ENCODE measurements around the gene CPXM2.

CPXM2 gene

DNA sequence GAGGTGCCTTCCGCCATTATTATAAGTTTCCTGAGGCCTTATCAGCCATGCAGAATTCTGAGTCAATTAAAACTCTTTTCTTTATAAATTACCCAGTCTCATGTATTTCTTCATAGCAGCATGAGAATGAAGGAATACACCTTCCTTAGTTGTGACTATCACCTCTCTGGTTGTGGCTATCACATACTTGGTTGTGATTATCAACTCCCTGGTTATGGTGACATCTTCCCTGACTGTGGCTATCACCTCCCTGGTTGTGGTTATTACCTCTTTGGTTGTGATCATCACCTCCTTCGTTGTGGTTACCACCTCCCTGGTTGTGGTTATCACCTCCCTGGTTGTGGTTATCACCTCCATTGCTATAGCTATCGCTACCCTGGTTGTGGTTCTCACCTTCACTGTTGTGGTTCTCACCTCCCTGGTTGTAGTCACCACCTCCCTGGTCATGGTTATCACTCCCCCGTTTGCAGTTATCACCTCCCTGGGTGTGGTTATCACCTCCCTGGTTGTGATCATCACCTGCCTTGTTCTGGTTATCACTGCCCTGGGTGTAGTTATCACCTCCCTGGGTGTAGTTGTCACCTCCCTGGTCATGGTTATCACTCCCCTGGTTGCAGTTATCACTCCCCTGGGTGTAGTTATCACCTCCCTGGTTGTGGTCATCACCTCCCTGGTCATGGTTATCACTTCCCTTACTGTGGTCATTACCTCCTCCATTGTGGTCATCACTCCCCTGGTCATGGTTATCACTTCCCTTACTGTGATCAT, 119.5 kb downstream of the CPXM2 start:
- in situ Hi-C loops (cut with MboI; ENCODE audit: low pct_unique_long_range_greater_than_20kb, low sequenced_read_pairs, unreplicated experiment): no loop called here
- DNase-seq (ENCODE audit: low spot score): no peak
- TF ChIP-seq, protein P1, sequence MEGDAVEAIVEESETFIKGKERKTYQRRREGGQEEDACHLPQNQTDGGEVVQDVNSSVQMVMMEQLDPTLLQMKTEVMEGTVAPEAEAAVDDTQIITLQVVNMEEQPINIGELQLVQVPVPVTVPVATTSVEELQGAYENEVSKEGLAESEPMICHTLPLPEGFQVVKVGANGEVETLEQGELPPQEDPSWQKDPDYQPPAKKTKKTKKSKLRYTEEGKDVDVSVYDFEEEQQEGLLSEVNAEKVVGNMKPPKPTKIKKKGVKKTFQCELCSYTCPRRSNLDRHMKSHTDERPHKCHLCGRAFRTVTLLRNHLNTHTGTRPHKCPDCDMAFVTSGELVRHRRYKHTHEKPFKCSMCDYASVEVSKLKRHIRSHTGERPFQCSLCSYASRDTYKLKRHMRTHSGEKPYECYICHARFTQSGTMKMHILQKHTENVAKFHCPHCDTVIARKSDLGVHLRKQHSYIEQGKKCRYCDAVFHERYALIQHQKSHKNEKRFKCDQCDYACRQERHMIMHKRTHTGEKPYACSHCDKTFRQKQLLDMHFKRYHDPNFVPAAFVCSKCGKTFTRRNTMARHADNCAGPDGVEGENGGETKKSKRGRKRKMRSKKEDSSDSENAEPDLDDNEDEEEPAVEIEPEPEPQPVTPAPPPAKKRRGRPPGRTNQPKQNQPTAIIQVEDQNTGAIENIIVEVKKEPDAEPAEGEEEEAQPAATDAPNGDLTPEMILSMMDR (IDR thresholded peaks at IDR 0.05; ENCODE audit: extremely low read depth, insufficient read depth, missing control alignments): no peak

DNA sequence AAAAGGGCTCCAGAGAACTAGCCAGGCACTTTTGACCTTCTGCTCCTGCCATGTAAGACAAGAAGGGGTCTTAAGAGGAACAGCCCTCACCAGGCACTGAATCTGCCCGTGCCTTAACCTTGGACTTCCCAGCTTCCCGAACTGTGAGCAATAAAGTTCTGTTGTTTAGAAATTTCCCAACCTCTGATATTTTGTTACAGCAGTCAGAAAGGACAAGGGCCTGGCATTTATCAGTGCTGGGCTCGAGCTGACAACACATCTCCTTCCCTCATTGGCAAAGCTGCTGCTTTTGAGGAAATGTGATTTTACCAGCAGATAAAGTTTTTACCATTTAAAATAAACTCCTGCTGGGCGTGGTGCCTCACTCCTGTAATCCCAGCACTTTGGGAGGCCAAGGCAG, 122.0 kb downstream of the CPXM2 start:
- DNase-seq (ENCODE audit: low spot score): no peak
- TF ChIP-seq, protein P1 (IDR thresholded peaks at IDR 0.05; ENCODE audit: extremely low read depth, insufficient read depth, missing control alignments): no peak
- in situ Hi-C loops (cut with MboI; ENCODE audit: low pct_unique_long_range_greater_than_20kb, low sequenced_read_pairs, unreplicated experiment): no loop called here

DNA sequence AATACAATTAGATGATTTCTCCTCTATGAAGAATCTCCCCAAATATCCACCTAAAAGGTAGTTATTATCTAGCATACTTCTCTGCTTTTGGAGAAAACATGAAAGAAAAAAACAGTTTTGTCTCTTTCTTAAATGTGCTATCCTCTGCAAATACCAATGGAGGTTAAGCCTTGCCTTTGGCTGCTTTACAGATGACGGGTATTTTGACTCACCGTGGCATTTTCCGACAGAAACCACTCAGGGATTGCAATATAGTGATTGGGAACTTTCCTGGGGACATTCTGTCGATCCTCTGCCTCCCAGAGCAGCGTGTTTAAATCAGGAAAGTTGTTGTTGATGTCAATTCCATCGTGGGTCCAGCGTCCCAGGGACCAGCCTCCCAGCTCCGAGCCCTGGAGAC, 124.8 kb downstream of the CPXM2 start:
- no peak for DNase-seq (ENCODE audit: low spot score)
- TF ChIP-seq, protein P1 (IDR thresholded peaks at IDR 0.05; ENCODE audit: extremely low read depth, insufficient read depth, missing control alignments): no peak
- in situ Hi-C loops (cut with MboI; ENCODE audit: low pct_unique_long_range_greater_than_20kb, low sequenced_read_pairs, unreplicated experiment): no loop called here

DNA sequence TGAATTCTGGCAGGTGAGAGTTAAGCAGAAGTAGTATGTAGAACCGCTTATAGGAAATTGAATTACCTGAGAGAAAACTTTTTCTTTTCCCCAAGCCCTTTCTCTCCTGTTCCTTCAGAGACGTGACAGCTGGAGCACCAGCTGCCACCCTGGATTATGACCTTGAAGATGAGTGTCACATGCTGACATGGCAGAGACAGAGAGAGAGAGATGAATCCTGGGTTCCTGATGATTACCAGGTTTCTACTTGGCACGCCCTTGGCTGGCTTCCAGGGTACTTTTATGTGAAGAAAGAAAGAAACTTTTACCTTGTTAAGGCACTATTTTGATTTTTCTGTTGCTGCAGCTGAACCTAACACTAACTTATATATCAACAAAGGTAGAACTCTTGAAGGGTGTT, 125.6 kb downstream of the CPXM2 start:
- DNase-seq (ENCODE audit: low spot score): no peak
- TF ChIP-seq, protein P1 (IDR thresholded peaks at IDR 0.05; ENCODE audit: extremely low read depth, insufficient read depth, missing control alignments): no peak
- in situ Hi-C loops (cut with MboI; ENCODE audit: low pct_unique_long_range_greater_than_20kb, low sequenced_read_pairs, unreplicated experiment): no loop called here

DNA sequence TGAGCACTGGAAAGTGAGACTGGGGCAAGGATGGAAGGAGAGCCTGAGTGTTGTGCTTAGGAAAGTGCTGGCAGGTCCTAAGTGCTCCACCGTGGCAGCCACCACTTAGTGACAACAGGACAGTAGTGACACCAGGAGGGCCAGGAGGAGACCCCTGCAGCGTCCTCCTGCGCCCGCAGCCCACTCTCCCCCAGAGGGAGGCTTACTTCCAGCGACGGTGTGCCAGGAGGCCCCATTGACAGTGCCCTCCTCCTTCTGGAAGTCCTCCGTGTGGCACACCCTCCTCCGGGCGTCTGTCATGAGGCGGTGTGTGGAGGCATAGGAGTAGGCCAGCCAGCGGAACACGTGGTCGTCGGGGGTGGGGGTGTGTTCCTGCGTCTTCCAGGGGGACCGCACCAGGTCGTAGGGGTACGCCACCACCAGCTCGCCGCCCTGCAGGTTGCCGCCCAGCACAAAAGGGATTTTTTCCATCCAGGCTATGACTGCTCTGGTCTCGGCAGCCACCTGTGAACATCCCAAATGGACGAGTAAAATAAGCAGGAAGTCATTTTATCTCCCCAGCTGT, 129.9 kb downstream of the CPXM2 start:
- in situ Hi-C loops (cut with MboI; ENCODE audit: low pct_unique_long_range_greater_than_20kb, low sequenced_read_pairs, unreplicated experiment): no loop called here

DNA sequence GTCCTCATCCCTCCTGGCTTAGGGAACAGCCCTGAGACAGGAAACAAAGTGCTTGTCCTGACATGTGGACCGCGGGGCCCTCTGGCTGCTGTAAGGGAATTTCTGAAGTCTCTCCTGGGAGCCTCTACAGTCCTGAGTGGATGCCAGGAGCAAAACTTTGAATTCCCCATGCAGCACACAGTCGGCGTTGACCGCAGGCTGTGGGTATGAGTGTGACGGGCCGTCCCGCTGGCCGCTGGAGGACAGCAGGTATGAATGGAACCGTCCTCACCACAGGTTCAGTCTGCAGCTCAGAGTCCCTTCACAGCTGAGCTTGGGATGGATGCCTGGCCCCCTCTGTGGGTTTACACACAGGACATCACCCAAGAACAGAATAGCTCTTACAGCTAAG, 130.6 kb downstream of the CPXM2 start:
- TF ChIP-seq, protein P1 (IDR thresholded peaks at IDR 0.05; ENCODE audit: extremely low read depth, insufficient read depth, missing control alignments): no peak
- no peak for DNase-seq (ENCODE audit: low spot score)
- in situ Hi-C loops (cut with MboI; ENCODE audit: low pct_unique_long_range_greater_than_20kb, low sequenced_read_pairs, unreplicated experiment): no loop called here

More for the DNA sequence above, 129.9 kb downstream of the CPXM2 start:
- no peak for DNase-seq (ENCODE audit: low spot score)
- TF ChIP-seq, protein P1 (IDR thresholded peaks at IDR 0.05; ENCODE audit: extremely low read depth, insufficient read depth, missing control alignments): no peak

Data from GM13977 (cell line).